K562 (cell line): ENCODE data around the gene HOMEZ. TPM values are rescaled to one million over a fixed set of nuclear protein-coding genes. Genes with fewer than 3 reads are reported as not detected.

Experiments used
- HNRNPL ChIP-seq: fragments of 200-400 bp; formaldehyde crosslinking; IDR thresholded peaks from 2 replicates; pipeline ENCODE4 v1.6.1; 2017; ENCODE audit warnings: low read depth, mild to moderate bottlenecking, low read length
- JUND ChIP-seq, 2 experiments: IDR thresholded peaks; 2 replicates in 1 of 2; 3 replicates in 1 of 2; pipeline ENCODE4 v1.6.1; 2011; ENCODE audit warnings: borderline replicate concordance in 2 of 2, low read depth in 2 of 2, low read length in 2 of 2, improper control_type of control experiment in 1 of 2, missing biosample characterization in 1 of 2, missing genetic modification characterization in 1 of 2, missing genetic modification reagents in 1 of 2
- POLR2AphosphoS5 ChIP-seq: IDR thresholded peaks from 2 replicates; pipeline ENCODE4 v1.6.1; 2011; ENCODE audit warnings: mild to moderate bottlenecking, low read depth, low read length, moderate library complexity; ENCODE audit not compliant: control insufficient read depth, insufficient read depth
- SIX5 ChIP-seq, 2 experiments: IDR thresholded peaks; 2 replicates each; pipeline ENCODE4 v1.6.1; 2011; ENCODE audit warnings: low read length in 2 of 2, borderline replicate concordance in 1 of 2, low read depth in 1 of 2, mild to moderate bottlenecking in 1 of 2, moderate library complexity in 1 of 2; ENCODE audit not compliant: insufficient read depth in 1 of 2
- ZC3H4 ChIP-seq: sonication (generic); formaldehyde crosslinking; IDR thresholded peaks from 2 replicates; pipeline ENCODE4 v1.9.0; 2021; ENCODE audit warnings: missing genetic modification reagents, borderline replicate concordance
- ZKSCAN1 ChIP-seq: fragments of 150-350 bp; IDR thresholded peaks from 2 replicates; pipeline ENCODE4 v1.6.1; 2016; ENCODE audit warnings: low read depth, low read length
- ZNF561 ChIP-seq: fragments of 450-650 bp; formaldehyde crosslinking; conservative IDR thresholded peaks from 2 replicates; pipeline ENCODE4 v1.4.0; 2020; ENCODE audit warnings: mild to moderate bottlenecking, moderate library complexity
- ZSCAN32 ChIP-seq: fragments of 450-650 bp; formaldehyde crosslinking; IDR thresholded peaks from 2 replicates; pipeline ENCODE4 v1.4.0; 2020; ENCODE audit warnings: mild to moderate bottlenecking, moderate library complexity
- polyA plus RNA-seq, 8 experiments: library from polyadenylated mRNA; depleted of rRNA in 4 of 8; stranded (reverse) in 5 of 8; unstranded in 3 of 8; fragments of >200 nt; fragmentation: Nextera tagmentation in 2 of 8; fragmentation: Illumina TruSeq in 1 of 8; extraction: Ambion mirVana in 2 of 8; extraction: Trizol in 1 of 8; gene quantifications; 2 replicates each; pipeline versions ENCODE4 v1.2.1 to v1.2.3, GENCODE V29; 2011 to 2014; ENCODE audit warnings: inconsistent platforms in 1 of 8, missing spikeins in 1 of 8
- total RNA-seq, 7 experiments: library from RNA; depleted of rRNA in 6 of 7; stranded (reverse); fragments of >200 nt in 6 of 7; fragmentation: Illumina TruSeq in 2 of 7; extraction: Trizol in 2 of 7; gene quantifications; 2 replicates each; pipeline versions ENCODE4 v1.2.1 to v1.2.3, GENCODE V29; 2011 to 2021; ENCODE audit warnings: low replicate concordance in 1 of 7
- TF ChIP-seq, protein P1 (sequence below): fragments of 200-400 bp; formaldehyde crosslinking; IDR thresholded peaks from 2 replicates; pipeline ENCODE4 v1.6.1; 2017; ENCODE audit warnings: mild to moderate bottlenecking, low read depth, low read length, moderate library complexity
- TF ChIP-seq, protein P2 (sequence below): fragments of 250-450 bp; sonication (Bioruptor Pico); IDR thresholded peaks from 2 replicates; pipeline ENCODE4 v1.4.0; 2020; ENCODE audit warnings: mild to moderate bottlenecking, moderate library complexity, borderline replicate concordance
- TF ChIP-seq, protein P3 (sequence below): fragments of 450-650 bp; formaldehyde crosslinking; IDR thresholded peaks from 2 replicates; pipeline ENCODE4 v1.4.0; 2022; ENCODE audit warnings: missing genetic modification characterization
- TF ChIP-seq, protein P4 (sequence below): fragments of 450-650 bp; formaldehyde crosslinking; IDR thresholded peaks from 2 replicates; pipeline ENCODE4 v1.4.0; 2022; ENCODE audit warnings: mild to moderate bottlenecking, moderate library complexity
- TF ChIP-seq, protein P5 (sequence below): sonication (generic); formaldehyde crosslinking; IDR thresholded peaks from 2 replicates; pipeline ENCODE4 v1.8.1; 2022; ENCODE audit warnings: missing genetic modification reagents
- TF ChIP-seq, protein P6 (sequence below): fragments of 200-800 bp; sonication (Bioruptor generic); IDR thresholded peaks from 2 replicates; pipeline ENCODE4 v1.6.1; 2017; ENCODE audit warnings: missing genetic modification characterization, missing compliant biosample characterization

HOMEZ gene
- total and polyA plus RNA-seq, 9 of the 15 experiments (the other 6 are each of a cell fraction or from before 2014, with no cell fraction given), result 3.0 to 30.2 (median 16.9) TPM

DNA sequence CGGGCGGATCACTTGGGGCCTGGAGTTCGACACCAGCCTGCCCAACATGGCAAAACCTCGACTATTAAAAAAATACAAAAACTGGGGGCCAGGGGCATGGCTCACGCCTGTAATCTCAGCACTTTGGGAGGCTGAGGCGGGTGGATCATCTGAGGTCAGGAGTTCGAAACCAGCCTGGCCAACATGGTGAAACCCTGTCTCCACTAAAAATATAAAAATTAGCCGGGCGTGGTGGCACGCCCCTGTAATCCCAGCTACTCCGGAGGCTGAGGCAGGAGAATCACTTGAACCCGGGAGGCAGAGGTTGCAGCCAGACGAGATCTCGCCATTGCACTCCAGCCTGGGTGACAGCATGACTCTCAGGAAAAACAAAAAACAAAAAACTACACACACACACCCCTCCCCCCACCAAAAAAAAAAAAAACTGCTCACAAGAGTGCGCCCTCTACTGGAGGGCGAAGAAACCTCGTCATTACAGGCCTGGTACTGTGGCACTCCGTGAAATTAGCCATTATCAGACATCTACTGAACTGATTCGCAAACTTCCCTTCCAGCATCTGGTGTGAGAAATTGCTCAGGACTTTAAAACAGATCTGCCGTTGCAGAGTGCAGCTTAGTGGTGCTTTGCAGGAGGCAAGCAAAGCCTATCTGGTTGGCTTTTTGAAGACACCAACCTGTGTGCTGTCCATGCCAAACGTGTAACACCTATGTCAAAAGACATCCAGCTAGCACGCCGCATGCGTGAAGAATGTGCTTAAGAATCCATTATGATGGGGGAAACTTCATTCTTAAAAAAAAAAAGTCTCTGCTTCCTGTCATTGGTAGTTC is 9.0 kb upstream of the HOMEZ start (continued):
- TF ChIP-seq ZSCAN32 (CRISPR knock-in tag) (no peak), ZKSCAN1 (no peak), ZC3H4 (CRISPR knock-in tag) (no peak), POLR2AphosphoS5 (no peak; the same call in 1 of the 2 replicates), HNRNPL (no peak), SIX5 (IDR thresholded peaks at IDR 0.05; ENCODE audit: borderline replicate concordance in 1 of 2, insufficient read depth in 1 of 2, low read depth in 1 of 2, low read length in 2 of 2) (no peak), ZNF561 (CRISPR knock-in tag) (no peak), JUND (IDR thresholded peaks at IDR 0.05; ENCODE audit: borderline replicate concordance, low read depth, low read length) (peak; percentile 59), JUND (tag; IDR thresholded peaks at IDR 0.05; ENCODE audit: borderline replicate concordance, low read depth, low read length) (peak; percentile 38; the same call in 2 of the 3 replicates)
- TF ChIP-seq, protein P1, sequence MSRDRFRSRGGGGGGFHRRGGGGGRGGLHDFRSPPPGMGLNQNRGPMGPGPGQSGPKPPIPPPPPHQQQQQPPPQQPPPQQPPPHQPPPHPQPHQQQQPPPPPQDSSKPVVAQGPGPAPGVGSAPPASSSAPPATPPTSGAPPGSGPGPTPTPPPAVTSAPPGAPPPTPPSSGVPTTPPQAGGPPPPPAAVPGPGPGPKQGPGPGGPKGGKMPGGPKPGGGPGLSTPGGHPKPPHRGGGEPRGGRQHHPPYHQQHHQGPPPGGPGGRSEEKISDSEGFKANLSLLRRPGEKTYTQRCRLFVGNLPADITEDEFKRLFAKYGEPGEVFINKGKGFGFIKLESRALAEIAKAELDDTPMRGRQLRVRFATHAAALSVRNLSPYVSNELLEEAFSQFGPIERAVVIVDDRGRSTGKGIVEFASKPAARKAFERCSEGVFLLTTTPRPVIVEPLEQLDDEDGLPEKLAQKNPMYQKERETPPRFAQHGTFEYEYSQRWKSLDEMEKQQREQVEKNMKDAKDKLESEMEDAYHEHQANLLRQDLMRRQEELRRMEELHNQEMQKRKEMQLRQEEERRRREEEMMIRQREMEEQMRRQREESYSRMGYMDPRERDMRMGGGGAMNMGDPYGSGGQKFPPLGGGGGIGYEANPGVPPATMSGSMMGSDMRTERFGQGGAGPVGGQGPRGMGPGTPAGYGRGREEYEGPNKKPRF, result no peak
- TF ChIP-seq, protein P2, sequence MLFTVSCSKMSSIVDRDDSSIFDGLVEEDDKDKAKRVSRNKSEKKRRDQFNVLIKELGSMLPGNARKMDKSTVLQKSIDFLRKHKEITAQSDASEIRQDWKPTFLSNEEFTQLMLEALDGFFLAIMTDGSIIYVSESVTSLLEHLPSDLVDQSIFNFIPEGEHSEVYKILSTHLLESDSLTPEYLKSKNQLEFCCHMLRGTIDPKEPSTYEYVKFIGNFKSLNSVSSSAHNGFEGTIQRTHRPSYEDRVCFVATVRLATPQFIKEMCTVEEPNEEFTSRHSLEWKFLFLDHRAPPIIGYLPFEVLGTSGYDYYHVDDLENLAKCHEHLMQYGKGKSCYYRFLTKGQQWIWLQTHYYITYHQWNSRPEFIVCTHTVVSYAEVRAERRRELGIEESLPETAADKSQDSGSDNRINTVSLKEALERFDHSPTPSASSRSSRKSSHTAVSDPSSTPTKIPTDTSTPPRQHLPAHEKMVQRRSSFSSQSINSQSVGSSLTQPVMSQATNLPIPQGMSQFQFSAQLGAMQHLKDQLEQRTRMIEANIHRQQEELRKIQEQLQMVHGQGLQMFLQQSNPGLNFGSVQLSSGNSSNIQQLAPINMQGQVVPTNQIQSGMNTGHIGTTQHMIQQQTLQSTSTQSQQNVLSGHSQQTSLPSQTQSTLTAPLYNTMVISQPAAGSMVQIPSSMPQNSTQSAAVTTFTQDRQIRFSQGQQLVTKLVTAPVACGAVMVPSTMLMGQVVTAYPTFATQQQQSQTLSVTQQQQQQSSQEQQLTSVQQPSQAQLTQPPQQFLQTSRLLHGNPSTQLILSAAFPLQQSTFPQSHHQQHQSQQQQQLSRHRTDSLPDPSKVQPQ (CRISPR knock-in tag), result no peak
- TF ChIP-seq, protein P3, sequence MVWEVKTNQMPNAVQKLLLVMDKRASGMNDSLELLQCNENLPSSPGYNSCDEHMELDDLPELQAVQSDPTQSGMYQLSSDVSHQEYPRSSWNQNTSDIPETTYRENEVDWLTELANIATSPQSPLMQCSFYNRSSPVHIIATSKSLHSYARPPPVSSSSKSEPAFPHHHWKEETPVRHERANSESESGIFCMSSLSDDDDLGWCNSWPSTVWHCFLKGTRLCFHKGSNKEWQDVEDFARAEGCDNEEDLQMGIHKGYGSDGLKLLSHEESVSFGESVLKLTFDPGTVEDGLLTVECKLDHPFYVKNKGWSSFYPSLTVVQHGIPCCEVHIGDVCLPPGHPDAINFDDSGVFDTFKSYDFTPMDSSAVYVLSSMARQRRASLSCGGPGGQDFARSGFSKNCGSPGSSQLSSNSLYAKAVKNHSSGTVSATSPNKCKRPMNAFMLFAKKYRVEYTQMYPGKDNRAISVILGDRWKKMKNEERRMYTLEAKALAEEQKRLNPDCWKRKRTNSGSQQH (CRISPR knock-in tag), result peak; percentile 31; the same call in 1 of the 2 replicates
- TF ChIP-seq, protein P4, sequence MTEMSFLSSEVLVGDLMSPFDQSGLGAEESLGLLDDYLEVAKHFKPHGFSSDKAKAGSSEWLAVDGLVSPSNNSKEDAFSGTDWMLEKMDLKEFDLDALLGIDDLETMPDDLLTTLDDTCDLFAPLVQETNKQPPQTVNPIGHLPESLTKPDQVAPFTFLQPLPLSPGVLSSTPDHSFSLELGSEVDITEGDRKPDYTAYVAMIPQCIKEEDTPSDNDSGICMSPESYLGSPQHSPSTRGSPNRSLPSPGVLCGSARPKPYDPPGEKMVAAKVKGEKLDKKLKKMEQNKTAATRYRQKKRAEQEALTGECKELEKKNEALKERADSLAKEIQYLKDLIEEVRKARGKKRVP, result no peak
- TF ChIP-seq, protein P5, sequence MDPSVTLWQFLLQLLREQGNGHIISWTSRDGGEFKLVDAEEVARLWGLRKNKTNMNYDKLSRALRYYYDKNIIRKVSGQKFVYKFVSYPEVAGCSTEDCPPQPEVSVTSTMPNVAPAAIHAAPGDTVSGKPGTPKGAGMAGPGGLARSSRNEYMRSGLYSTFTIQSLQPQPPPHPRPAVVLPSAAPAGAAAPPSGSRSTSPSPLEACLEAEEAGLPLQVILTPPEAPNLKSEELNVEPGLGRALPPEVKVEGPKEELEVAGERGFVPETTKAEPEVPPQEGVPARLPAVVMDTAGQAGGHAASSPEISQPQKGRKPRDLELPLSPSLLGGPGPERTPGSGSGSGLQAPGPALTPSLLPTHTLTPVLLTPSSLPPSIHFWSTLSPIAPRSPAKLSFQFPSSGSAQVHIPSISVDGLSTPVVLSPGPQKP, result no peak
- TF ChIP-seq, protein P6, sequence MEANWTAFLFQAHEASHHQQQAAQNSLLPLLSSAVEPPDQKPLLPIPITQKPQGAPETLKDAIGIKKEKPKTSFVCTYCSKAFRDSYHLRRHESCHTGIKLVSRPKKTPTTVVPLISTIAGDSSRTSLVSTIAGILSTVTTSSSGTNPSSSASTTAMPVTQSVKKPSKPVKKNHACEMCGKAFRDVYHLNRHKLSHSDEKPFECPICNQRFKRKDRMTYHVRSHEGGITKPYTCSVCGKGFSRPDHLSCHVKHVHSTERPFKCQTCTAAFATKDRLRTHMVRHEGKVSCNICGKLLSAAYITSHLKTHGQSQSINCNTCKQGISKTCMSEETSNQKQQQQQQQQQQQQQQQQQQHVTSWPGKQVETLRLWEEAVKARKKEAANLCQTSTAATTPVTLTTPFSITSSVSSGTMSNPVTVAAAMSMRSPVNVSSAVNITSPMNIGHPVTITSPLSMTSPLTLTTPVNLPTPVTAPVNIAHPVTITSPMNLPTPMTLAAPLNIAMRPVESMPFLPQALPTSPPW, result peak; percentile 82
